Liver (tissue), 3 donors: ENCODE data around the gene RAMAC.

Experiments
- CTCF ChIP-seq: fragments of 150-350 bp; IDR thresholded peaks from 2 replicates; pipeline ENCODE4 v1.5.1; 2017; ENCODE audit warnings: improper control_type of control experiment, low read depth, low read length; ENCODE audit not compliant: missing input control
- JUND ChIP-seq, 2 donors: IDR thresholded peaks; 2 replicates each; pipeline ENCODE4 v1.6.1; 2016; ENCODE audit warnings: antibody characterized with exemption in 2 of 2
- NR2F2 ChIP-seq: IDR thresholded peaks from 2 replicates; pipeline ENCODE4 v1.6.1; 2016; ENCODE audit warnings: antibody characterized with exemption
- RAD21 ChIP-seq, 2 donors: IDR thresholded peaks; 2 replicates each; pipeline ENCODE4 v1.6.1; 2016; ENCODE audit warnings: antibody characterized with exemption in 2 of 2, mild to moderate bottlenecking in 2 of 2
- SP1 ChIP-seq: IDR thresholded peaks from 2 replicates; pipeline ENCODE4 v1.6.1; 2018; ENCODE audit warnings: antibody characterized with exemption, mild to moderate bottlenecking
- TAF1 ChIP-seq: conservative IDR thresholded peaks from 2 replicates; pipeline ENCODE4 v1.6.1; 2016; ENCODE audit warnings: antibody characterized with exemption, mild to moderate bottlenecking
- TF ChIP-seq, protein P1 (sequence below): IDR thresholded peaks from 2 replicates; pipeline ENCODE4 v1.6.1; 2016; ENCODE audit warnings: antibody characterized with exemption, mild to moderate bottlenecking
- donor health status: healthy.
- donor health status: healthy.

- TF ChIP-seq NR2F2 = no peak
- TF ChIP-seq, protein P1, sequence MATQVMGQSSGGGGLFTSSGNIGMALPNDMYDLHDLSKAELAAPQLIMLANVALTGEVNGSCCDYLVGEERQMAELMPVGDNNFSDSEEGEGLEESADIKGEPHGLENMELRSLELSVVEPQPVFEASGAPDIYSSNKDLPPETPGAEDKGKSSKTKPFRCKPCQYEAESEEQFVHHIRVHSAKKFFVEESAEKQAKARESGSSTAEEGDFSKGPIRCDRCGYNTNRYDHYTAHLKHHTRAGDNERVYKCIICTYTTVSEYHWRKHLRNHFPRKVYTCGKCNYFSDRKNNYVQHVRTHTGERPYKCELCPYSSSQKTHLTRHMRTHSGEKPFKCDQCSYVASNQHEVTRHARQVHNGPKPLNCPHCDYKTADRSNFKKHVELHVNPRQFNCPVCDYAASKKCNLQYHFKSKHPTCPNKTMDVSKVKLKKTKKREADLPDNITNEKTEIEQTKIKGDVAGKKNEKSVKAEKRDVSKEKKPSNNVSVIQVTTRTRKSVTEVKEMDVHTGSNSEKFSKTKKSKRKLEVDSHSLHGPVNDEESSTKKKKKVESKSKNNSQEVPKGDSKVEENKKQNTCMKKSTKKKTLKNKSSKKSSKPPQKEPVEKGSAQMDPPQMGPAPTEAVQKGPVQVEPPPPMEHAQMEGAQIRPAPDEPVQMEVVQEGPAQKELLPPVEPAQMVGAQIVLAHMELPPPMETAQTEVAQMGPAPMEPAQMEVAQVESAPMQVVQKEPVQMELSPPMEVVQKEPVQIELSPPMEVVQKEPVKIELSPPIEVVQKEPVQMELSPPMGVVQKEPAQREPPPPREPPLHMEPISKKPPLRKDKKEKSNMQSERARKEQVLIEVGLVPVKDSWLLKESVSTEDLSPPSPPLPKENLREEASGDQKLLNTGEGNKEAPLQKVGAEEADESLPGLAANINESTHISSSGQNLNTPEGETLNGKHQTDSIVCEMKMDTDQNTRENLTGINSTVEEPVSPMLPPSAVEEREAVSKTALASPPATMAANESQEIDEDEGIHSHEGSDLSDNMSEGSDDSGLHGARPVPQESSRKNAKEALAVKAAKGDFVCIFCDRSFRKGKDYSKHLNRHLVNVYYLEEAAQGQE = no peak
- TF ChIP-seq JUND (IDR thresholded peaks at IDR 0.05) = no peak
- TF ChIP-seq CTCF = no peak
- TF ChIP-seq TAF1 = no peak
- no peak for TF ChIP-seq SP1
- TF ChIP-seq RAD21 (IDR thresholded peaks at IDR 0.05) = no peak
Observed at GRCh38 chr15:82944821-82945220, 41.2 kb upstream of the RAMAC start.
